Measurements from ENCODE around the gene GEMIN8. TPM values are rescaled to one million over a fixed set of nuclear protein-coding genes. Genes with fewer than 3 reads are reported as not detected.

GEMIN8 gene
- total and polyA plus RNA-seq, 10 donors: 11.6 to 20.6 (median 14.6) TPM

- H3K9me3 ChIP-seq: peaks cover 0 to 4% (median 0%) of the 10 kb centered on the region in 8 donors
- intact Hi-C loops (cut with DNase I; ENCODE audit: low total_unique reads): no loop called here
- DNase-seq: no peak
- H3K4me3 ChIP-seq: no peak overlapping the region
- H3K27ac ChIP-seq: no peak overlapping the region
- WGBS, 5 donors: 91 to 96% (median 95%) methylated on average over 9 of the region's 9 CpGs
- no peaks in the 10 kb centered on the region for H3K36me3 ChIP-seq
- no peaks in the 10 kb centered on the region for H3K27me3 ChIP-seq (replicated peaks in 1 of 7)
- no peaks in the 10 kb centered on the region for H3K4me1 ChIP-seq
- TF ChIP-seq, protein P1, sequence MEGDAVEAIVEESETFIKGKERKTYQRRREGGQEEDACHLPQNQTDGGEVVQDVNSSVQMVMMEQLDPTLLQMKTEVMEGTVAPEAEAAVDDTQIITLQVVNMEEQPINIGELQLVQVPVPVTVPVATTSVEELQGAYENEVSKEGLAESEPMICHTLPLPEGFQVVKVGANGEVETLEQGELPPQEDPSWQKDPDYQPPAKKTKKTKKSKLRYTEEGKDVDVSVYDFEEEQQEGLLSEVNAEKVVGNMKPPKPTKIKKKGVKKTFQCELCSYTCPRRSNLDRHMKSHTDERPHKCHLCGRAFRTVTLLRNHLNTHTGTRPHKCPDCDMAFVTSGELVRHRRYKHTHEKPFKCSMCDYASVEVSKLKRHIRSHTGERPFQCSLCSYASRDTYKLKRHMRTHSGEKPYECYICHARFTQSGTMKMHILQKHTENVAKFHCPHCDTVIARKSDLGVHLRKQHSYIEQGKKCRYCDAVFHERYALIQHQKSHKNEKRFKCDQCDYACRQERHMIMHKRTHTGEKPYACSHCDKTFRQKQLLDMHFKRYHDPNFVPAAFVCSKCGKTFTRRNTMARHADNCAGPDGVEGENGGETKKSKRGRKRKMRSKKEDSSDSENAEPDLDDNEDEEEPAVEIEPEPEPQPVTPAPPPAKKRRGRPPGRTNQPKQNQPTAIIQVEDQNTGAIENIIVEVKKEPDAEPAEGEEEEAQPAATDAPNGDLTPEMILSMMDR (IDR thresholded peaks at IDR 0.05 in 8 of 11, conservative IDR thresholded peaks at IDR 0.05 in 3 of 11): no peak
- no peak for TF ChIP-seq POLR2A (IDR thresholded peaks at IDR 0.05)
- no peak for TF ChIP-seq POLR2AphosphoS5 (IDR thresholded peaks at IDR 0.05)
These were observed 62.1 kb downstream of the GEMIN8 start for GRCh38 chrX:13967636-13968035.

DNA sequence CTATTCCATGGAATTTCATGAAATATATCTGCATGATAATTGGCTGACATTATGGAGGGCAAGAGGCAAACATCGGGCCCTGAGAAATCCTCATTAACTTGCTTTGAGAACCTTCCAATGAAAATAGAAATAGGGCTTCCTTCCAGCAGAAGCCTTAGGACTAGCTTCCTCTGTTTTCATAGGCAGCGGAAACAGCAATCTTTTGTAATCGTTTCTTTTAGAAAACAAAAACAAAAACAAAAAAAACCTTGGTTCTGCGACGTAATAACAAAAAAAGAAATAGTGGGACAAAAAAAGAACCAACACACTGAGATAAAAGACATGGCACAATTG lies 62.9 kb downstream of the GEMIN8 start:
- Histone ChIP-seq H3K36me3 (no peaks in the 10 kb centered on the region), H3K4me3 (no peak overlapping the region), H3K9me3 (peaks cover 0 to 4% (median 0%) of the 10 kb centered on the region in 8 donors), H3K27ac (no peak overlapping the region), H3K27me3 (replicated peaks in 1 of 7) (no peaks in the 10 kb centered on the region), H3K4me1 (no peaks in the 10 kb centered on the region)
- no peak for DNase-seq
- TF ChIP-seq, protein P1 (IDR thresholded peaks at IDR 0.05 in 8 of 11, conservative IDR thresholded peaks at IDR 0.05 in 3 of 11): no peak
- TF ChIP-seq POLR2AphosphoS5 (IDR thresholded peaks at IDR 0.05): no peak
- intact Hi-C loops (cut with DNase I; ENCODE audit: low total_unique reads): no loop called here
- 77 to 96% (median 85%) methylated on average over 5 of the region's 5 CpGs for WGBS, 5 donors

DNA sequence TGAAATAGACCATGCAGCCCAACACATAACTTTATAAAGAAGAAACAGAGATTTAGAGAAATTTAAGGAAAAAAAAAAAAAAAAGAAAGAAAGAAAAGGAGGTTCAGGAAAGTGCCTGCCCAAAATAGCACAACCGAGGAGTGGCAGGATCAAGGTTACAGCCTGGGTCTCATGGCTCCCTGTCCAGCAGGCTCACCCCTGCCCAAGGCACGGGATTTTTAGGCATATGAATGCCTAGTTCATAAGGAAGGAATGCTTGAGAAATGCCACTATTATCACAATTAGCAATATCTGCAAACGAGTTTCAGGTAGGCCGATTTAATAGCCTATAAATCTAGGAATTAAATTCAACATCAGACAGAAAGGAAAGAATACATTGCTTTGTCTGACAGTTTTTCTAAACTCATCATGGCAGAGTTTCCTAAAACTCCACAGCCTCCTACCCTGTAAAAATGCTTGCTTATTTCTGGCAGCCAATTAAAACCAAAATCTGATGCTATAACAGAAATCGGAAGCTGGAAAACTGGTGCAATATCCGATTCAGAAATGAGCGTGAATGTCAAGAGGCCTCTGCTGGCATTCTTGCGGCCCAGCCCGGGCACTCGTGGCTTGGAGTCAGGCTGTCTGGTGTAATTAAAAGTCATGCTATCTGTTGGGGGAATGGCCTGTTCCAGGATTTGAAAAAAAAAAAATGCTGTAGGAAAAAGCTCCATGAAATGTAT lies 63.5 kb downstream of the GEMIN8 start:
- intact Hi-C loops (cut with DNase I; ENCODE audit: low total_unique reads): no loop called here
- Histone ChIP-seq H3K4me1 (no peaks in the 10 kb centered on the region), H3K9me3 (no peaks in the 10 kb centered on the region), H3K27ac (no peak overlapping the region), H3K27me3 (replicated peaks in 1 of 7) (no peaks in the 10 kb centered on the region), H3K4me3 (no peak overlapping the region), H3K36me3 (no peaks in the 10 kb centered on the region)
- no peak for DNase-seq
- 75 to 85% (median 80%) methylated on average over 10 of the region's 10 CpGs for WGBS, 5 donors
- no peak for TF ChIP-seq POLR2AphosphoS5 (IDR thresholded peaks at IDR 0.05)
- TF ChIP-seq, protein P1 (IDR thresholded peaks at IDR 0.05 in 8 of 11, conservative IDR thresholded peaks at IDR 0.05 in 3 of 11): no peak
- TF ChIP-seq POLR2A (IDR thresholded peaks at IDR 0.05): no peak

DNA sequence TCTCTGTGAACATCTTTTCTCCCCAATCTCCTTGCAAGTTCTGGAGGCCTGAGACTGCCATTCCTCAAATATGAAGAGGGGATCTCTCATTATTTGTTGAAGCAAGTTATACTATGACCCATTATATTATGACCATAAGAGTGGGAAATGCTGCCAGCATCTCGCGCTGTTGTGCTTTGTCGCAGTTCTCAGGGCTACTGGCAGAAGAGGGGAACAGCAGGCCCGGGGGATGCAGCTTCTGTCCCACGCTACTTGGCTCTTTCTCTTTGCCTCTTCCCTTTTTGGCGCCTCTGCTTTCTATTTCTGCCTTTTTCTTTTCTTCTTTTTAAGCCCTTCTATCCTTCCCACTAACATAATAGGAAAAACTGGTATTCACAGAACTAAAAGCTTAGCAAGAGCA lies 64.2 kb downstream of the GEMIN8 start:
- TF ChIP-seq POLR2A (IDR thresholded peaks at IDR 0.05) (no peak), POLR2AphosphoS5 (IDR thresholded peaks at IDR 0.05) (no peak)
- TF ChIP-seq, protein P1 (IDR thresholded peaks at IDR 0.05 in 8 of 11, conservative IDR thresholded peaks at IDR 0.05 in 3 of 11): no peak
- Histone ChIP-seq H3K27ac (peak overlapping the region in 1 of 8 donors; percentile 16), H3K36me3 (no peaks in the 10 kb centered on the region), H3K9me3 (no peaks in the 10 kb centered on the region), H3K4me1 (no peaks in the 10 kb centered on the region), H3K27me3 (replicated peaks in 1 of 7) (no peaks in the 10 kb centered on the region), H3K4me3 (no peak overlapping the region)
- intact Hi-C loops (cut with DNase I; ENCODE audit: low total_unique reads): no loop called here
- DNase-seq: no peak
- whole genome bisulfite sequencing, 5 donors: 61 to 83% (median 71%) methylated on average over 5 to 6 of the region's 6 CpGs
